M059J (cell line): ENCODE results near the gene PAX8. TPM values are rescaled to one million over a fixed set of nuclear protein-coding genes. Genes with fewer than 3 reads are reported as not detected.

ENCODE experiments used
- DNase-seq: peaks from one replicate; pipeline ENCODE4 v3.0.0-alpha.2; 2012; ENCODE audit warnings: low read depth
- total RNA-seq: library from RNA; depleted of rRNA; stranded (reverse); fragments of >200 nt; shearing (Covaris generic); gene quantifications from 2 replicates; pipeline ENCODE4 v1.2.3, GENCODE V29; 2014

PAX8 gene
- total RNA-seq, 1 experiment from 2014 or later, result 5.2 TPM

DNA sequence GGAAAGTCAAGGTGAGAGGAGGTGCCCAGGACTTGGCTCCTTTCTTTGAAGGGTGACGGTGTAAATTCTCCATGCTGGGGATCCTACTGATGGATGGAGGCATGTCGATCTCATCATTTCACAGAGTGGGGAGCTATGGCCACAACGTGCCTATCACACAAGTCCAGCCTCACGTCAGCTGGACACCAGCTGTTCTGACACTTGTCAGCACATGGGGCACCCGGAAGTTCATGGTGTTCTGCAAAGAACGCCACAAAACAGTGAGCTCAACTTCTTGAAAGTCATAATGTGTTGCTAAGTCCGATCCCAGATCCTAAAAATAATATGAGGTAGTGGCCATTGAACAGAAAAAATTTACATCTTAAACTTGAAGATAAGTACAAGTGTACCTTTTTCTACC lies 12.3 kb downstream of the PAX8 start:
- DNase-seq, result no peak

DNA sequence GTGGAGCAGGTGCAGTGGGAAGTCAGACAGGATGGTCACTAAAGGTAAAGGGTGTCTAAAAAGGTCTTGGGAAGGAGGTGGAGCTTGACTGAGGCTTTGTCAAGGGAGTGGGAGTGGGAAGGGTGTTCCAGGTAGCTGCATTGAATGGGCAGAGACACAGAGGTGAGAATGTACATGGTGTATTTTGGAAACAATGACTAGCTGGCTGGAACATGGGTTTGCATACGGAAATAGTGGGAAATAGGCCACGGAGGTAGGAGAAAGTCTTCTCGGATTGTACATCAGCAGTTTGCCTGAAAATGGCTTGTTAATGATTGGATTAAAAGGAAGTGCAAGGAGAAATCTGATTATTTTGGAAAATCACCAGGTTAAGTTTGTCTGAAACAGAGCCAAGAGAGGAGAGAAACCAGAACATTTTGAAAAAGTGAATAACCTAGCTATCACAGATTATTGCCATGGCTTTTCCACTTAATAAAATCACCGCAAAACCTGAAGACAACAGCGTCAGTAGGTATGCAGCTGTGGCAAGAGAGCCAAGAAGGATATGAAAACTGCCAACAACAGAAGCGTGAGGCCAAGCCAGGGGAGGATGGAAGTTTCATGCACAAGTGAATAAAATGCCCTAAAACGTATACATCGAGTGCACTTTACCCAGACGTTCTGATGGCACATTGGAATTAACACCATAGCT lies 13.9 kb downstream of the PAX8 start:
- DNase-seq, result no peak

DNA sequence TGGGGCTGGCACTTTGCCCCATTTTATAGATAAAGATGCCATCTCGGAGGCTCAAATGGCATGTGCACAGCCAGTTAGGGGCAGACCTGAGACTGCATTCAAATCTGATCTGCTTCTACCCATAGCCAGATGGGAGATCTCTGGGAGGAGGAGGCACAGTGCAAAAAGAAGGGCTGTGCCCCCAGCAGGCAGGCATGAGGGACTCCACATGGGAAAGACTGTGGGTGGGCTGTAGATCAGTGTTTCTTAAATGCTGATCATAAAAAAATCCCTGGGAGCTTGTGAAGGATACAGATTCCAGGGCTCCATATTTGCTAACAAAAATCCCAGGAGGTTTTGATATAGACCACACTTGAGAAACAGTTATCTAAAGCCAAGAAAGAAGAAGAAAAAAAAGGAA lies 15.2 kb downstream of the PAX8 start:
- DNase-seq, result no peak

DNA sequence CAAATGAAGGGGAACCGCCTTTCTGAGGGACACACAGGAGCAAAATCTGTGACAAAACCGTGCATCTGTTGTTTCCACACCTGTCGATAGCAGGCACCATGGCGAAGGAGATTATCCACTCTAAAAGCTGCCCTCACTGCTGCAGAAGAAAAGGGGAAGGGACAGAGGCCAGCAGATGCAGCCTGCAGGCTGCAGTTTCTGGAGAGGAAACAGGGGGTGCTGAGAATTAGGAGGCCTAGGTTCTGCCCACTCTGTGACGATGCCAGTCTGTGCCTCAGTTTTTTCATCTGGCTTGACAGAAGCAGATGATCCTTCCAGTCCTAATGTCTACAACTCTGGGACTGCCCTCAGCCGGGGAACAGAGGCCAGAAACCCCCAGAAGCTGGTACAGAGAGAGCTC lies 17.7 kb downstream of the PAX8 start:
- DNase-seq, result no peak

DNA sequence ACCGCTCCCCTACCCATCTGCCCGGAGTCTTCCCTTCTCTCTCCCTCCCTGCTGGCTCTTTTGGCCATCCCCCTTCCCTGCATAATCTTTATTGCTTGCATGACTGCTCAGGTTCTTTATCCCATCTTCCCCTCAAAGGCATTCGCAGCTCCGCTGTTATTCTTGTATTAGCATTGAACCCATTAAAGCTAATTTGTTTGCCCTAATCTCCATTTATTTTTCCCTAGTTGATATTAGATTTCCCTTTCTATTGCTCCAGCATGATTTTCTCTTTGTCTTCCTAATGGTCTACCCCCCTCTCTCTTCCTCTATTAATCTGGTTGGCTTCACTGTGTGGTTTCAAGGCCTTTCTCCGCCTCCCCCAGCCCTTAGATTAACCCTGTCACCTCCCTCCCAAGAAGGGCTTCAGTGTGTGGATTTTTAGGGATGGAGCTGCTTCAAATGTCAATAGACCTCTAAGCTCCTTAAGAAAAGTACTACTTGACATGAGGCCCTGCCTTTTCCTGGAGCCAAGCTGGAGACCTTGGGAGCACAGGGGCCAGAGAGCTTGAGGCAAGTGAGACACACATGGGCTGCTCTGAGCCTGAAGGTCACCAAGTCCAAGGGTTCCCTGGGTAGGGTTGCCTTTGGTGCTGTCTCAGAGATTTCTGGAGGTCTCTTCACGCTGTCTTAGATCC lies 20.1 kb downstream of the PAX8 start:
- no peak for DNase-seq

DNA sequence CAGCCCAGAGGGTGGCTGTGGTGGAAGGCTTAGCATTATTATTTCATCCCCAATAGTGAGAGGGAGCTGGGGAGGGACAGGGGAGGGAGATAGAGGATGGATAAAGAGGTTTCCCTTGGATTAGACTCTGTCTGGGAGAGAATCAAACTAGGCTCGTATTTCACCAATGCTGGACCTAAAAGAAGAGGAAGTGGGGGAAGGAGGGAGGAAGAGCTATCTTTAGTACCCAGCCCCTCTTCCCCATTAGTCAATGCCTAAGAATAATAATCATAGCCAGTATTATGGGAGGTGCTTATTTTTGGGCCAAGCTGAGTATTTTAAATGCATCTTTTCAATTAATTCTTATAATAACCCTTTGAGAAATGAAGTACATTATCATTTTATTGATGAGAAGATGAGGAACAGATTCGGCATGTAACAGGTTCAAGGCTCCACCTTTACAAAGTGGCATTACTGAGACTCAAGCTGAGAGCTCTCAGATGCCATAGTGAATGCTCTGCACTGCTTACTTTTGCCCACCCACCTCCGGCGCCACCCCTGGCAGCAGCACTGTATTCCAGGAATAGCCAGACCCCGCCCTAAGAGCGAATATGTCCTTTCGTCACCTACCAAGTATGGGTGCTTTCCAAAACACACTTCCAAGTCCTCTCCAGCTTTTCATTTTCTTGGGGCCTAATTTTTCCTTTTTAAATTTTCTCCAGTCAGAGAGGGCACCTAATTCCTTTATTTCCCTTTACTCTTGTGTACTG lies 21.0 kb downstream of the PAX8 start:
- DNase-seq, result no peak

DNA sequence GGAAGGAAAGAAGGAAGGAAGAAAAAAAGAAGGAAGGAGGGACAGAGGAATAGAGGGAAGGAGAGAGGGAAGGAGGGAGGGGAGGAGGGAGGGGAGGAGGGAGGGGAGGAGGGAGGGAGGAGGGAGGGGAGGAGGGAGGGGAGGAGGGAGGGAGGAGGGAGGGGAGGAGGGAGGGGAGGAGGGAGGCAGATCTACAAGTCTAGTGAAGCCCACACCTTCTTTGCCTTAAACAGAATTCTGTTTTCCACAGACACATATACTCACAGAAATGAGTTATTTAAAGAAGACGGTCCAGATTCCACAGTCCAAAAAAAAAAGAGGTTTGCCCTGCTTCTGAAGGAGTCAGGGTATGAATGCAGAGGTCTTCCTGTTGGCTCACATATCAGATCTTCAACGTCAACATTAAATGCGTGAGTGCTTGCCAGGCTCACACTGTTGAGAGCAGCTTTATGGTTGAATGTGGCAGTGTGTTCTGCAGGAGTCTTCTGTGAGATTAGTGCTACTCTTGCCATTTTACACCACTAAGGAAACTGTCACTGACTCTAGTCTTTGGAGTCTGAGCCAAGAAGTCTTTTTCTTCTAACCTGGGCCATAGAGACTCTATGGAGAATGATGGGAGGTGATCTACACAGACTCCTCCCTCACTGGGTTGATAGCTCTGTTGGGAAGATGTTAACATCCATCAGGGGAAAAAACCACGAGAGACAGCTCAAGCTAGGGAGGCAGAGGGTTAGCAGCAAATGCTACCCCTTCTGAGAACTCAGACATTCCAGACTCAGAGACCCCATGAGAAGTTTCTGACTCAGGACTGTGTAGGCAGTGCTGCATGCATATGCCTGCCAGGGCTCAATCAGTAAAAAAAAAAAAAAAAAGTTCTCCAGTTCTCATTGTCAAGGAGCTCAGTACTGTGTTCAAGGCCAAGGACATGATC lies 23.3 kb downstream of the PAX8 start:
- DNase-seq, result no peak

DNA sequence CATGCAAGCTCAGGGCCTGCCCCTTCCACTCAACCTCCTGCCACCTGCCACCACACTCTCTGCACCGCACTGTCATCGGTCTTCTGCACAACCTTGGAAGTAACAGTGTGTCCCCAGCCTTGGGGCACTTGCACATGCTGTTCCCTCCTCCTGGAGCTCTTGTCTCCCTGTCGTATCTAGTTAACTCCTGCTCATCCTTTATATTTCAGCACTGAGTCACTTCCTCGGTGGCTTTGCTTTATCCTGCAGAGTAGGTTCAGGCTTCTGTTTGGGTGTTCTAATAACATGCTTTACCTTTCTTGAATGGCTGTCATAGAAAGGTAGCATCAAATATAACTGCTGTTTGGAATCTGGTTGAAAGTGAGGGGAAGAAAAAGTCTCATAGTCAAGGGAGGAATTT lies 25.3 kb downstream of the PAX8 start:
- peak; percentile 19 for DNase-seq

DNA sequence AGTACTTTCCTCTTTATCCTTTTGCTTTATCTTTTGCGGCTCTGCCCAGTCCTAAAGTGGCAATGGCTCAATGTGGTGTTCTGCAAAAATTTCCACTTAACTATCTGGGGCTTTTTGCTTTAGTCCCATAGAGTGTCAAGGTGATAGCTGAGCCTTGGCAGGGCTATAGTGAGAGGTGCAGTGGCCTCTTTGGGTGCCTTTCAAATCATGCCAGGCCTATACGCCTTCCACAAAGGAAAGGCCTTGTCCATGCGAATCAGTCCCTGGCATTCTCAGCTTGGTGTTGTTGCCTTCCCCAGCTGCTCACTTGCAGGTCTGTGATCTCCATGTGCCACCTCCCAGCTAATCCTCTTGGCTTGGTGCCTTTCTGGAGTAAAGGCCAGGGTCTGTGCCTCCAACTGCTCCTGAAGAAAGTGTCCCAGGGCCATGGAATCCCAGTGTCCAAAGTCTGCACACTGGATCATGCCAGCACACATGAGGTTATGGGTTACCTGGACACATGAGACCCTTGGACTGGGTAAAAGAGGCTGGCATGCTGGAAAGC lies 26.6 kb downstream of the PAX8 start:
- DNase-seq, result no peak

DNA sequence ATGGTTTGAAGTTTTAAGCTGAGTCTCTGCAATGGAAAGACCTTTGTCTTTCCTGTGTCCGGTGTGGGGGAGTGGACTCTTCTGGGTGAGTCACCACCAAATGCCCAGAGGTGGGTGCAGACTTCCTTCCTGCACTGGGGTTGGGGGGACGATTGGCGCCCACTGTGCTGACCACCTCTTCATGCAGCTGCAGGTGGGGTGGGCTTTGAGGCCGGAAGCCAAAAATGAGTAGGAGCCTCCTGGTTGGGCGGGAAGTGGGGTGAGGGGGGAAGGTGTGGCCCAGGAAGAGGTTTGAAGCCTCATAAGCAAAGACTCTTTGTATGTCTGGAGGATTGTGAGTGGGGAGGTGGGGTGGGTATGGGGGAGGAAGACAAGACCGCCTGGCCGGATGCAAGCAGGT lies 27.6 kb downstream of the PAX8 start:
- DNase-seq, result peak; percentile 29

DNA sequence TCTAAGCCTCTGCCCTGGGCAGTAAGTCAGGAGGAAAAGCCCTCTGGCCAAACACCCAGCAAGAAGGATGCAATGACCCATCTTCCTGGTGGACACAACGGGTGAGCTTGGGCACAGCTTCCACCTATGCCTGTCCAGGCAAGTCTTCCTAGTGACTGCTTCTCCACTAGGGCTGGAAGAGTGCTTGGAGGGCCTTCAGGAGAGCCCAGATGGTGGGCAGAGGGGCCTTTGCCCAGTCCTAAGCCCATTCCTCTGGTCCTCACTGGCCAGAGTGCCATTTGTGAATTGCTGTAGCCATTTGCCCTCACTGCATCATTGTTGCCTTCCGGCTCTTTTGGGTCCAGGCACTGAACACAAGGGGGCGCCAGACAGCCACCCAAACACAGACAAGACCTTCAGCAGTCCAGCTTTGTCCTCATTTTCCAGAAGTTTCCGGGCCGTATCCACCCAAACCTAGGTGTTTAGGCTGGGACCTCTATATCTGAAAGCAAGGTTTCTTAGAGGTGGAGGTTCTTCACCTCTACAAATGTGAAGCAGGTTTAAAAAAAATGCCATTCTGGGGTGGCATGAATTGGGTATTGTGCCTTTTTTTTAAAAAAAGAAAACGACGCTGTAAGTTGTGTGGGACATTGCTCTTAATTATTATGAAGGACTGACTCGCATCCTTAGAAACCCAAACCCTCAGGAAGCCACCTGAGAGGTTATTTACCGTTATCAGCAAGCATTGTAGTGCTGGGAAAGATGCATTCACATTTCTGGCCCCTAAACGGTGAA lies 29.5 kb downstream of the PAX8 start:
- peak; percentile 77 for DNase-seq

DNA sequence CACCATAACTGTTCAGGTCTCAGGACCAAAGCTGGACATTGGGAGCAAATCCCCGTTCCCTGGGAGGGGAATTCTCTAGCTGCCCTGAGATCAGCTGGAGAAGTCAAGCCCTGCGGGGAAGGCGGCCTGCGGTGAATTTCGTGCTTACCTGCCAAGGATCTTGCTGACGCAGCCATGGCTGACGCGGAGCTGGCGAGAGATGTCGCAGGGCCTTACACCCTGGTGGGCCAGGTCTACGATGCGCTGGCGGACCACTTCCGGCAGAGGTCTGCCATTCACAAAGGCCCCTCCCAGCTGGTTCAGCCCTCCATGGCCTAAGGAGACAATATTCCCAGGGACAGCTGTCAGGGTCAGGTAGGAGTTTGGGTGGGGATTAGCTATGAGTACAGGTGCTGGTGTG lies 32.1 kb downstream of the PAX8 start:
- no peak for DNase-seq

DNA sequence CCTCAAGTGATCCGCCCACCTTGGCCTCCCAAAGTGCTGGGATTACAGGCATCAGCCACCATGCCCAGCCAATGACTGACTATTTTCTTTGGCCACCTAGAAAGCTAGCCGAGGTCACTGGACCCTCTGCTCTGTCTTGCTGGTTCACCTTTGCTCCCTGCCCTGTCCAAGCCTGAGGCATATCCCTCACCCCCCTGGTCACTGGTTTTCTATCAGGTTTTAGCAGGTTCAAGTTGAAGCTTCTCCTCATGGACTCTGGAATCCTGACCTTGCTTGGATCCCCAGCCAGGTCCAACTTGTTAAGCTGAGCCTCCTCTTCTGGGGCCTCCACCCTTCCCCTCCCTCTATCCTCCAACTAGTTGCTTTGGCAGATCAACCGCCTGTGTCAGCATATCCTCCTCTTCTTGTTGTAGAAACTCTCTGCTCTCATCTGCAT lies 33.4 kb downstream of the PAX8 start:
- no peak for DNase-seq

DNA sequence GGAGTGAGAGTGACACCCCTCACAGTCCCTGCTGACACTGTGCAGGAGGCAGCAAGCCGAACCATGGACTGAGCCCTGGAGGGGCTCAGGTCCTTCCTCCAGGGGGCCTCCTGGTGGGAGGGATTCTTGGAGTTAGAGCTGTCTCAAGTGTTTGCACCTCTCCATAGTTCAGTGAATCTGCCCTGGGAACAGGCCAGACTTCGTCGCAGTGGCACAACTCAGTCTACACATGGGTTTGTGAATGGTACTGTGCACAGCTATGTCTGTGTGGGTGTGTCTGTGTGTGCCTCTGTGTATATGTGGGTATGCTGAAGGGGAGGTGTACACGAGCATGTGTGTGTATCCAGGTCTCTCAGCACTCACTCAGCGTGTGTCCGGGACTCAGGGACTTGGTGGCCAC lies 36.4 kb downstream of the PAX8 start:
- DNase-seq, result no peak

DNA sequence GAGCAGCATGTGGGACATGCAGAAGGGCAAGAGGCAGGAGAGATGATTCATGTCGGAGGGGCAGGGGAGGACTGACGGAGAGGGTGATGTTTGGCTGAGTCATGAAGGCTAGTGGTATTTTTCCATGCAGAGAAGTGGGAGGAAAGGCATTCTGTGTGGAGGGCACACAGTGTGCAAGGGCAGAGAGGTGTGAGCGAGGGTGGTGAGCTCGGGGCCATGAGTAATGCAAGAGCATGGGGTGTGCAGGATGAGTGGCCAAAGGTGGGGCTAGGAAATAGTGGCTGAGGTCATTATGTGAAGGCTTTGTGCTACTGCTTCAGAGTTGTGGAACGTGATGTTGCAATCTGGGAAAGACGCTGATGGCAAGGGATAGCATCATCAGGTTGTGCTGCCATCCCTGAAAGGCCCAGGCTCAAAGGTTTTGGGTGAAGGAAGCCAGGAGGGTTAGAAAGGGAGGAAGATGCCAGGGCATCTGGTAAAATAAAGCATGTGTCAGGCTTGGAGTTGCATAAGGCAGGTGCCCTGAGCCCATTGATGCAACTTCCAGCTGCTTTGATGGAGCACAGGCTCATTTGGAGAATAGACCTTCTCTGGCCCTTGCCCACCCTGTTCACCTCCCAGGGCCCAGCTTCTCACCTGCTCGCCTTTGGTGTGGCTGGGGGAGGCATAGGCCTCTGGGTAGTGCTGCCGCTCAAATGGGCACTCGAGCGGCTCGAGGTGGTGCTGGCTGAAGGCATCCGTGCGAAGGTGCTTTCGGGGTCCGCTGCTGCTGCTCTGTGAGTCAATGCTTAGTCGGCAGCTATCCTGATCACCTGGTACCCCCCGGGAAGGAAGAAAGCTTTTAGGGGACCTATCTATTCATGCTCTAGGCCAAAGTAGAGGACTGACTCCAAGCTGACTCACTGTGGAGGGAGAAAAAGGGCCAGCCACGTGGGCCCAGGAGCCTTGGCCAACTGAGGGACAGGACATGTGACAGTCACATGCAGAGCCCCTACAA lies 37.5 kb downstream of the PAX8 start:
- peak; percentile 100 for DNase-seq

DNA sequence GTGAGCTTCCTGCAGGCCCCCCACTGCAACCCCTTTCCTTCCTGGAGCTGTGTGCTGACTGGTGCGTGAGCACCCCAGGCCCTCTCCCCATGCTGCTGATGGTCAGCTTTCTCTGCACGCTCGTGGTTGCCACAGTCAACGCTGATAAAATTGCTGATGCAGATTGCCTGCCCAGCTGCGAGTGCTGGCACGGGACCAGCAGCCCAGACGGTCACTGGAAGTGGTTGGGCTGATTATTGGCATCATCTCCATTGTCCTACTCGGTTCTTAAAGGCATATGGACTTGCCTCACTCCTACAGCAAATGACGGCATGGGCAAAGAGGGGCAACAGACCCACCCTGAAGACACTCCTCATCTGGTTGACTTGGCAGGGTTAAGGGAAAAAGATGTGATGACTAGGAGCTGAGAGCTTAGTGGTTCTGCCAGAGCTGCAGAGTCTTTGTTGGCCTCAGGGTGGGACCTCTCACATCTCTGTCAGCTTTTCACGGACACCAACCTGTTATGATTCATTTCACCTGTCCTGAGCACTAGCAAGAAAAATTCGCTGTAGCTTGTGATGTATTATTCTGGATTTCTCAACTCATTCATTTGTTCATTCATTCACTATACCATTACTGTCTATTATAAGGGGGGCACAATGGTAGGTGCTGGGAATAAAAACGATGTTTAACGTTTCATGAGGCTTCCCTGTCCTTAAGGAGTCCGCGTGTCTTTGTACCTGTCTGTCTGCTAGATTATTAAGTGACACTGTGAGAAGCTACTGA lies 38.4 kb downstream of the PAX8 start:
- peak; percentile 92 for DNase-seq

DNA sequence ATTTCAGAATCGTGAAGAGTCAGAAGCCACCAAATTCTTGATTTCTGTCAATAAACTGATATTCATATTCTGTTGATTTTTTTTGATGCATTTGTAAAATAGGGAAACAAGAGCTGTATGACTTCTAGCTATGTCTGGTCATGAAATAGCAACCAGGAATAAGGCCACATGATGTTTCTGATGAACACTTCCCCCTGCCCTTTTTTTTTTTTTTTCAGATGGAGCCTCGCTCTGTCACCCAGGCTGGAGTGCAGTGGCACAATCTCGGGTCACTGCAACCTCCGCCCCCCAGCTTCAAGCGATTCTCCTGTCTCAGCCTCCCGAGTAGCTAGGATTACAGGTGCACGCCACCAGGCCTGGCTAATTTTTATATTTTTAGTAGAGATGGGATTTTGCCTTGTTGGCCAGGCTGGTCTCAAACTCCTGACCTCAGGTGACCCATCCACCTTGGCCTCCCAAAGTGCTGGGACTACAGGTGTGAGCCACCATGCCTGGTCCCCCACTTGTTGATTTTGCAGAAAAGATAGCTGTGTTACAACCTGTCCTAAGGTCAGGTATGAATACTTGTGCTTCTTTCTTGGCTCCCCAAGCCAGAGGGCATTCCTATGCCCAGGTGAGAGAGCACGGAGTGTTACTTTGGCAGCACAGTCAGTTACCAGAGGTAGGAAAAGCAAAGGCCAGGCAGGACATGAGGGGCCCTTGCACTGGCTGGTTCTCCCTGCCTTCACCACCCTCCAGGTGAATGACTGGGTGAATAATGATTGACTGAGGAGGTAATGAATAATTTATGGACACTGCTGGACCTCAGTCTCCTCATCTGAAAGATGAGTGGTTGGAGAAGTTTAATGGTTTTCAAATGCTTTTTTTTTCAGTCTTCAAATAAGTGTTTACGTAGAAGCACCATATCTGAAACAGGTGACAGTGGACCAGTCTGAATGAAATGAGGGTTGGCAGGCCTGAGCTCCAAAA lies 39.6 kb downstream of the PAX8 start:
- no peak for DNase-seq
